HG03159 (cell line): ENCODE results near the gene FXYD5.

ENCODE experiments used
- ATAC-seq: cut with Tn5 transposase; IDR thresholded peaks from one replicate; pipeline ENCODE4 v1.9.1; 2021; ENCODE audit warnings: mild to moderate bottlenecking, moderate library complexity; ENCODE audit not compliant: unreplicated experiment

The FXYD5 gene, protein sequence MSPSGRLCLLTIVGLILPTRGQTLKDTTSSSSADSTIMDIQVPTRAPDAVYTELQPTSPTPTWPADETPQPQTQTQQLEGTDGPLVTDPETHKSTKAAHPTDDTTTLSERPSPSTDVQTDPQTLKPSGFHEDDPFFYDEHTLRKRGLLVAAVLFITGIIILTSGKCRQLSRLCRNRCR

DNA sequence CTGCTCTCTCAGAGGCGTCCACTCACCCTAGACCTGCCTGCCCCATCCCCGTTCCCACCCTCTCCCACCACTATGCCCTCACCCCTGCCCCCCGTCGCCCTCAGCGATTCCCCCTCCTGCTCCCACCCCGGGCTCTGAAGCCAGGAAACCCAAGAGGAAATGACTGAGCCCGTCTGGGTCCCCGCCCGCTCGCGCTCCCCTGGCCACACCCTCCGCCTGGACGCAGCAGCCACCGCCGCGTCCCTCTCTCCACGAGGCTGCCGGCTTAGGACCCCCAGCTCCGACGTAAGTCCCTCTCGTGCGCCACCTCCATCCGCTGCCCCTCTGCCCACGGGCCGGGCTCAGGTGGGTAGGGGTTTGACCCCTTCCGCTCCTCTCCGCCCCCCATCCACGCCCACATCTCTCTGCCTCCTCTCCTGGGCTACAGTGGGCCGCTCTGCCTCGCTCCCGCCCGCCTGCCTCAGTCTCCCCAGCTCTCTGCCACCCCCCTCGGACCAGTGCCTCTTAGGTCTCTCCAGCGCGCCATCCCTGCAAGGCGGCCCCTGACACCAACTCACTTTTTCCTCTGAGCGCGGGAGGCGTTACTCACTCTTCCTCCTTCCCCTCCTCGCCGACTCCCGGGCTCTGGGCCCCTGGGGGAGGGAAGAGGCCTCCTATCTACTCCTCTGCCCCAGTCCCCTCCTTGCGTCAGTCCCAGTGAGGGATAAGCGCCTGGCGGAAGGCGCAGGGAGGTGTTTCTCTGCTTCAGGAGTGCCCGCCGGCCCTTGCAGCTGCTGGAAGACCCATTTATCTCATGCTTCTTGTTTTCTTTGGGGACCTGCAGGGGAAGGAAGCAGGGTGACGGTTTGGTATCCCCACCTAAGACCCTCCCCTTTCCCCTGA lies at the start of gene FXYD5:
Gene FXYD5, plus strand, starts transcription at position 211 of the 882 bp plus-strand sequence. CDS start 816 bp downstream, outside the sequence.
- no peak for ATAC-seq

DNA sequence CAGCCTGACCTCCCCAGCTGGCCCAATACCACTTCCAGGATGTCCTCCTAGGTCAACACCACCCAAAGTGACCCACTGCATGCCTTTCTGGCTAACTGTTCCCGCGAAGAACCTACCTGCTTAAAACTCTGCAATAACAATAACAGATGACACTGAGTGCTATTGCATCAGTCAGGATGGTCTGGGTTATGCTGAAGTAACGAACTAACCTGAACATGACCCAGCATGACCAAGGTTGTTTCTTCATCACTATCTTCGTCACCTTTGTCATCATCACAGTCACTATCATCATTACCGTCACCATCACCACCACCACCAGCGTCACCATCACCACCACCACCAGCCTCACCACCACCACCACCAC lies 49.5 kb upstream of the FXYD5 start:
- ATAC-seq: no peak

DNA sequence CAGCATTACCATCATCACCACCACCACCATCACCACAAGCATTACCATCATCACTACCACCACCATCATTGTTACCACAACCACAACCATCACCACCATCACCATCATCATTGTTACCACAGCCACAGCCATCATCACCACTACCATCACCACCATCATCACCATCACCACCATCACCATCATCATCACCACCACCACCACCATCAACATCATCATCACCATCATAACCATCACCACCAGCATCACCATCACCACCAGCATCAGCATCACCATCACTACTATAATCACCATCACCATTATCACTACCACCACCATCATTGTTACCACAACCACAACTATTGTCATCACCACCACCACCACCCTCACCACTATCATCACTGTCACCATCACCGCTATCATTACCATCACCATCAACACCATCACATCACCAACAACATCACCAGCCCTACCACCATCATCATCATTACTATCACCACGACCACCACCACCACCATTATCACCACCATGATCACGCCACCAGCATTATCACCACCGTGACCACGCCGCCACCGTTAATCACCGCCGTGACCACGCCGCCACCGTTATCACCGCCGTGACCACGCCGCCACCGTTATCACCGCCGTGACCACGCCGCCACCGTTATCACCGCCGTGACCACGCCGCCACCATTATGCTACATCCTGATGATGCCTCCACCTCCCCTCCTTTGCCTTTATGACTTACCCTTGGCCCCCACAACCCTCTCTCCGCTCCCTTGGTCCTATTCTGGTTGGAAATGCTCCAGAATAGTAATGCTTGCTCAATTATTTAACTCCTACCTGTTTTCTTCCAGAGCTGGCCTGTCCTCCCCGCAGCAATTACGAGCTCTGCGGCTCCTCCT lies 48.9 kb upstream of the FXYD5 start:
- no peak for ATAC-seq

DNA sequence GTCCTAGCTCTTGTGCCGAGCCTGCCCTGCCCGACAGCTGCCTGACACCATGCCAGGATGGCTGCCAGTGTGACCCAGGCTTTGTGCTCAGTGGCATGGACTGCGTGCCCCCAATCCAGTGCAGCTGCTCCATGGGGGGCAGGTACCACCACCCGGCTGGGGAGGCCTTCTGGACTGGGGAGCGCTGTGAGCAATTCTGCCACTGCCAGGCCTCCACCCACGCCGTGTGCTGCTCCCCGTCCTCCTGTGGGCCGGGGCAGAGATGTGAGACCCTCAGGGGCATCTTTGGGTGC lies 48.3 kb upstream of the FXYD5 start:
- ATAC-seq: no peak

DNA sequence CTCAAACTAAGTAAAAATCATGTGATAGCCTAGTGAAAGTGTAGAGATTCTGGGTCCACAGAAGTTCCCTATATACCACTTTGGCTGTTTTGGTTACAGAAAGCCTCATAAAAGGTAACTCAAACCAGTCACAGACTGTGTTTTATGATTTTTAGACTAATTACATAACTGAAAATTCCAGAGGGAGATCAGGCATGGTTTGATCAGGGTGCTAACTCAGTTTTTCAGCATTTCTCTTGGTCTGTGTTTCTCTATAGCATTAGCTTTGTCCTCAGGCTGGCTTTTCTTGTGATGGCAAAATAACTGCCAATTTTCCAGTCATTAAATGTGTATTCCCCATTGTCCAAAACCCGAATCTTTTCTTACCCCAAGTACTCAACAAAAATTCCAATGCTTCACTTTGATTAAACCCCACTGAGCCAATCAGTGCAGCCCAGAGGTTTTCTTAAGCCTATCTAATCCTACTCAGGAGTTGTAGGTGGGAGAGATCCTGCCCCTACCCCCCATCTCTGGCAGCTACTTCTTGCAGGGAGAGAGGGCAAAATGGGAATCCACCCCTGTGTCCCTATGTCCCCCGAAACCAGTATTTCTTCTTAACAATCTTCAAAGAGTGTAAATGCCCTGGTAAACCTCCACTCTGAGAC lies 47.5 kb upstream of the FXYD5 start:
- no peak for ATAC-seq

DNA sequence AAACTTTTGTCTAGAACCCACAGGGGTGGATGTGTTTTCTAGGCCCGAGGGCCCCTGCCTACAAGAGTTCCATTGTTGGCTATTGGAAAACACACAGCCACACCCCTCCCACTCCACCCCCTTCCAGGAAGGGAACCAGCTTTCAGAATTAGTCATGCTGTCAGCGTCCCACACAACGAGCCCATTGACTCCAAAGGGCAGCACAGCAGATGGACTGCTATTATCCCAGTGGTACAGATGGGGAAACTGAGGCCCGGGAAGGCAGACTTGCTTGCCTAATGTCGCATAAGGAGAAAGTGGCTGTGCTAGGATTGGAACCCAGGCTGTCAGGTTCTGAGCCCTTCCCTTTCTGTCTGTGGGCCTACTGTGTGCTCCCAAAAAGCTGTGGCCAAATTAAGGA lies 47.0 kb upstream of the FXYD5 start:
- no peak for ATAC-seq

DNA sequence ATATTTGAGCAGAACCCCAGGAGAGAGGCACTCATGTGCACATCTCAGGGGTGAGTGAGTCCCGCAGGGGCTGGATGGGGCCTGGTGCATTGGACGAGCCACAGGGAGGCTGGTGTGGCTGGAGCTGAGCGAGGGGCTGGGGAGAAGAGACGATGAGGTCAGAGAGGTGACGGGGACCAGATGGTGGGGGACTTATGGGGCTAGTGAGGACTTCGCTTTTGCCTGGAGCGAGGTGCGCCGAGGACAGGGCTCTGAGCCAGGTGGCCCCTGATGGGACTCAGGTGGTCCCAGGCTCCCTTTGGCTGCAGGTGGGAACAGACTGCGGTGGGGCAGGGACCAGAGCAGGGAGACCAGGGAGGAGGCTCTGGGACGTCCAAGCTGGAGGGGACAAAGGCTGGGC lies 45.8 kb upstream of the FXYD5 start:
- no peak for ATAC-seq

DNA sequence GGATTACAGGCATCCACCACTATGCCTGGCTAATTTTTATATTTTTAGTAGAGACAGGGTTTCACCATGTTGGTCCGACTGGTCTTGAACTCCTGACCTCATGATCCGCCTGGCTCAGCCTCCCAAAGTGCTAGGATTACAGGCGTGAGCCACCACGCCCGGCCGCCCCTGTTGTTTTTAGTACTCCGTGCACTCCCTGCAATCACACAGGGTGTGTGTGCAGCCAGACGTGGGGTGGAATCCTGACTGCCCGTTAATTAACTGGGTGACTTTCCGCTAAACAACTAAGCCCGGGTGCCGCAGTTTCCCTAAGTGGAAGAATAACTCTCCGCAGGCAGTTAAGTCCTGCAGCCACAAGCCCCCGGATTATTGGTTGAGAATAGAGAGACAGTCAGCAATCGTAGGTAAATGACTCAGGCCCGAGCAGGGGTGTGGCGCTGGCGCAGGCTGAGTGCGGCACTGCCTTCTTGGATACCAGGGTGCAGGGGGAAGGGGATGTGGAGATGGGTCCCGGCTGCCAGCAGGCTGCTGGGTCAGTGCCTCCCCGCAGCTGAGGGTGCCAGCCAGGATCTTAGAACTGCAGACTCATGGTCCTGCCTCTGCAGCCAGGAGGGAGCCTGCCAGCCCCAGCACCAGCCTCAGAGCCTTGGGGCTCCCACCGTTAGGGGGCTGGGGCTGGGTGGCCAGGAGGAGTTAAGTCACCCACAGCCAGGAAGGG lies 45.0 kb upstream of the FXYD5 start:
- ATAC-seq: no peak

DNA sequence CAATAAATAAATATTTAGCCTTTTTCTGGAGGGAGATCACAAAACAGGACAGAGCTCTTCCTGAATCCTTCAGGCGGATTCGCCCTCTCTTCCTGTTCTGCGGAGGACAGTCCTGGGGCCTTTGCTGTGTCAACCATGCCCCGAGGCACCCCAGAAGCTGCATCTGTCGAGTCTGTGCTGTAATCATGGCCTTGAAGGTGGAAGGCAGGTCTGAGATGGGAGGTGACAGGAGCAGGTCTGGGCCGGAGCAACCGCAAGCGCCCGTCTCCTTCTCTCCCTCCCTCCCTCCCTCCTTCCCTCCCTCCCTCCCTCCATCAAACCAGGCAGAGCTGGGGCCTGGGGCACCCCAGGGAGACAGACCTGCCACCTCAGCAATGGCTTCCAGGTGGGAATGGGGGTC lies 43.6 kb upstream of the FXYD5 start:
- ATAC-seq: no peak

DNA sequence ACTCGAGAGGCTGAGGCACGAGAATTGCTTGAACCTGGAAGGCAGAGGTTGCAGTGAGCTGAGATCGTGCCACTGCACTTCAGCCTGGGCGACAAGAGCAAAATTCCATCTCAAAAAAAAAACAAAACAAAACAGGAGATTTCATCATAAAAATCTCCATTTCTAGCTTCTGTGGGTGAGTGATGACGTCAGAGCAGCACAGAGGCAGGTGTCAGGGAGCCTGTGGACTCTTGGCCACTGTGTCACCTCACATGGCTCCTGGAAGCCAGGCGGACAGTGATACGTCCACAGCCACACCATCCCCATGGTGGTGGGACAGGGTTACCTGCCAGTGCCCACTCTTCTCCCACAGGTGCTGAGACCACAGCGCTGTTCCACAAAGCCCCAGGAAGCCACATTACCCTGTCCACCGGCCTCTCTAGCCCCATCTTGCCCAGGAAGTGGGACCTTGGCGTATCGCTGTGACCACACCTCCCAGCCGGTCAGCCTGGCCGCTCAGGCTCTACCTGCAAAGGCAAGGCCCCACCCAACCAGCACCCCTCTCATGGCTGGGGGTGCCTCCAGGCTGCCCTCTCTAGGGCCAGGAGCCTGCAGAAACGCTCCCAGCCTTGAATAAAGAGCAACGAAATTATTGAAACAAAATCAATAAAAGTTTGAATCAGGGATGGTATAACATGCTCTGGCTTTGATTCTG lies 41.4 kb upstream of the FXYD5 start:
- no peak for ATAC-seq

DNA sequence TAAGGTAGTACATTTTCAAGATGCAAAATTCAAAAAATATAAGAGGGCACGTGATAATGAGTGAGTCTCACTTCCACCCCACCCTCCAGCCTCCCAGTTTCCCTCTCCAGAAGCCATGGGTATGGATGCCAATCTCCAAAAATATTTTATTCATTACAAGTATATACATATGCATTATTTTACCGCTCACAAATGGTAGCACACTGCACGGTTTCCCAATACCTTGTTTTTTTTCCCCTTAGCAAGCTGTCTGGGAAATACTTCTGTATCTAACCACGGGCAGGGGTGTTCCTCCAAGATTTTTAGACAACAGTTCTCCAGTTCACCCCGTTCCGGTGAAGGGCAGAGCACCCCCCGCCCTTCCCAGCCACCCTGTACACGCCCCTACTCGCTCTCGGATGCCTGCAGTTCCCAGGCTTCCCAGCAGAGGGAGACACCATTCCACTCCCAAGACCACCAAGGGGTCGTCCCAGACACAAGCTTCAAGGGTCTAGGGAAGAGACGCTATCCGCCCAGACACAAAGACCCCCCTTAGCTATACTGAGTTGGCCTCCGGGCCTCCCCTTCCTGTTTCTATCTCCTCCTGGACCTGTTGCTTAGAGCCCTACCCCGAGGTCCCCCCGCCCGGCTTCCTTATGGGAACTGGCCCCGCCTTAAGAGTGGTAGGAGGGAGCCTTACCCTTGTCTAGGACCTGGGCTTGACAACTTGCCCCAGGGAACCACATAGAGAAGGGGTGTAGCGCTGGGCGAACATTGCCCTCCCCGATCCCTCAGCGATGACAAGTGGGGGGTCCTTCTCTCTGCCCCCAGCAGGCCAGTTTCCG lies 40.0 kb upstream of the FXYD5 start:
- ATAC-seq: no peak

DNA sequence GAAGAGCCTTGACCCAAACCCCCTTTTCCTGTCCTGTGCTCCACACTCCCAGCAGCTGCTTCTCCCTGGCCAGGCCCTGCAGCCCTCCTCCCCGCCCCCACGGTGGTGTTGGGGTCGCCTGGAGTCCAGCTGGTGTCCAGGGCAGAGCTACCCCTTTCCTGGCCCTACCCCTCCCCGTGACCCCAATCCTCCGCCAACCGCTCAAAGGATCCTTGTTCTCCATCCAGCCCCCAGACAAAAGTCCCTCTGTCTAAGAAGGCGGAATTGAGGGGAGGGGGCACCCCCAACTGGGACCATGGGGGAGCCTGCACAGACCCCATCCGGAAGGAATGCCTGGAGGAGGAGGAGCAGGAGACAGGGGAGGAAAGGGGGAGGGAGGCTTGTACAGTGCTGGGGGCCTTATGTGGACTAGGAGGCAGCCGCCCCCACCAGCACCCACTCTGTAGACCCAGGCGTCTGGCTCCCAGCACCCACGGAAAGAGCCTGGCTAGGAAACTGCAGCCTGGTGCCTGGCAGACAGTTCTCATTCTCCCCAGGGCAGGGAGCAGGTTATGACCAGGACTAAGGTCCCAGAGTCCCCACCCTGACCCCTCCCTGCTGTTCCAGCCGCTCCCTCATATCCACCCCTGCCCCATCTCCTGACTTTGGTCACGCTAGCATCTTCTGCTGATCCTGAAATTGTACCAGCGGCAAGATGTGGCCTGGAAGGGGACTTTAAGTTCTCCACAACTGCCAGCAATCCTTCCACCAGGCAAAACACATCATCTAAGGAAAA lies 39.2 kb upstream of the FXYD5 start, which contains the start of gene FXYD3:
Gene FXYD3, plus strand, starts transcription at position 647 of the 775 bp plus-strand sequence. CDS start 3,554 bp downstream, outside the sequence.
- no peak for ATAC-seq

DNA sequence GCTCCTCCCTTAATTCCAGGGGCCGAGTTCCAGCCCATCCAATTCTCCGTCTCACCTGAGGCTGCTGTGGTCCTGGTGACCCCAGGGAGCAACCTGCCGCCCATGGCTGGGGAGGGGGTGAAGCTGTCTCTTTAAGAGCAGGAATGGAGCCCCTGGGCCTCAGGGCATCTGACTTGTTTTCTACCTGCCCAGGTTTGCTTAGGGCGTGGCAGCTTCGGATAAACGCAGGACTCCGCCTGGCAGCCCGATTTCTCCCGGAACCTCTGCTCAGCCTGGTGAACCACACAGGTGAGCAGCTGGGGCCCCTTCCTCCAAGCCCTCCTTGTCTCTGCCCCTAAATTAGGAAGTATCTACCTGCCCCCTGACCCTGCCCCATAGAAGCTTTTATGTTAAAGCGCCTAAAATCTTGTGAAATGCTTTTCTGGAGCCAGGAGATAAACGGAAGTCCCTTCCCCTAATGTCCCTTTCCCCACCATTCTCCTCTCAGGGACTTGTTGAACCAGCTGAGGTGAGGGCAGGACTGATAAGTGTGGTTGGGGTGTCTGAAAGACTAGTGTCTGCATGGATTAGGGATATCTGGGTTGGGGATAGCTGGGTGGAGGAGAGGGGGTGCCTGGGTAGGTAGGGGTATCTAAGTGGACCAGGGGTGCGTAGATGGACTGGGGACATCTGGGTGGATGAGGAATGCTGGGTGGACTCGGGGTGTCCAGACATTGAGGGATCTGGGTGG lies 38.3 kb upstream of the FXYD5 start:
- ATAC-seq: no peak

DNA sequence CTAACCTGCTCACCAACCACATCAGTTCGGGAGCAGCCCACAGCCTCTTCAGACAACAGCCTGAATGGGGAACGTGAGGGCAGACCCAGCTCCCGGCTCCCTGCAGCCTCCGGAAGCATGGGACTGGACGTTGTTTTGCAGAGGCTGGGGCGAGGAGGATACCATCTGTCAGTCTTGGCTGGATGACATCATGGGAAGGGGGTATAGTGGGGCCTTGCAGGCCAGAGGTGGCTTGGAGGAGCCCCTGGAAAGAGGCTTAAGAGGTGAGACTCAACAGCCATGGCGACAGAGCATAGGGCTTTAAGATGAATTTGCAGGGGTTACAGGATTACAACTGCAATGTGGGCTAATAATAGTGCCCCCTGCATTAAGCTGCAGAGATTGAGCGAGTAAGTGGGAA lies 37.4 kb upstream of the FXYD5 start:
- ATAC-seq: no peak

DNA sequence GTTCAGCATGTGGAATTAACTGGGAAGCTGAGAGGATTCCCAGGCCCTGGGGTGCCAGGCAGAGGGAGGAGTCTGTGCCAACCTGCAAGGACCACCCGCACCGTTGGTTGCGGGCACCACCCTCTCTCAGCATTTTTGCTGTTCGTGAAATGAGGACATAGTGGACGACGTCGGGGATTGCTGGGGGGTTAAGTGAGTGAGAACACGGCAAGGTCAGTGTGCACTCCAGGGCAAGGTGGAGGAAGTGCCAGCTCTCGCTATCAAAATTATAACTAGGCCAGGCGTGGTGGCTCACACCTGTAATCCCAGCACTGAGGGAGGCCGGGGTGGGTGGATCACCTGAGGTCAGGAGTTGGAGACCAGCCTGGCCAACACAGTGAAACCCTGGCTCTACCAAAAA lies 36.7 kb upstream of the FXYD5 start:
- no peak for ATAC-seq

DNA sequence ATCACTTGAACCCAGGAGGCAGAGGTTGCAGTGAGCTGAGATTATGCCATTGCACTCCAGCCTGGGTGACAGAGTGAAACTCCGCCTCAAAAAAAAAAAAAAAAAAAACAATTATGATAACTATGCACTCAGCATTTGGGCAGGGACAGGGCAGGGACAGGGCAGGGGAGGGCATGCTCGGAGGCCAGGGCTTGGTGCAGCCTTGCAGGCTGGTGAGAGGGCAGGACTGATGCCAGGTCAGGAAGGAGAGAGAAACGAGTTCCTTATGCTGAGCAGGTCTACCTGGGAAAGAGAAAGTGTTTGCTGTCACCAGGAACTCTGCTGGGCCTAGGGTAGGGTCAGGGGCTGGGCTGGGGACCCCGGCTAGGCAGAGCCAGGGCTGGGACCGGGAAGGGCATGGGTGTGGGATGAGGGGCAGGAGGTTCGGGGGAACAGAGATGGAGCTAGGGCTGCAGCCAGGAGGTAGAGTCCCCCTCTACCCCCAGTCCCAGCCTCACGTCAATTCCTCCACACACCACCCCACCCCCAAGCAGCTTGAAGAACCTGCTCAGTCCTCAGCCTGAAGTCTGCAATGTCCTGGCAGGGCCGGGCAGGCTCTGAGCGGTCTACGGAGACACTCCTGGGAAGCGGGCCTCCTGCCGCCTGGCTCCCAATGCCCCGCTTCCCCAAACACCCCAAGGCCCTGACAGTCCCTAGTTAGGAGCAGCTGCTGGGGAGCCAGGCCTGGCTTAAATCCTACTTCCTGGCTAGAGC lies 36.1 kb upstream of the FXYD5 start:
- no peak for ATAC-seq

DNA sequence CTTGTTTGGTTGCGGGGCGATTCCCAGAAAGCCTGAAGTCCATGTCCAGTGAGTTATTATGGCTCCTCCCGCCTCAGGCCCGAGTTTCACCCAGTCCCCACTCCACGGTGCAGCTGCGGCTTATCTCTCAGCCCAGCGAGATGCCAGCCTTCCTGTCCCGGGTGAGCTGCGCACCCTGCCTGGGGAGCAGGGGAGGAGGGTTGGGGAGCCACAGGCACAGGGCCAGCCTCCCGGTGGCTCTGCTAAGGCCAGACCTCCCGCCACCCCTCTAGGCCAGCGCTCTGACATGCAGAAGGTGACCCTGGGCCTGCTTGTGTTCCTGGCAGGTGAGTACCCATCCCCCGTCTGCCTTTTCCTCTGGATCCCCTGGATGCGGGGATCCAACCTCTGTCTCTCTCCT lies 35.4 kb upstream of the FXYD5 start:
- ATAC-seq: no peak
